Loucy (cell line): ENCODE data around the gene TUFM.

Experiments
- H2AFZ ChIP-seq: fragments of 200-600 bp; sonication (generic); 2 replicates; pipeline ENCODE4 v1.6.0; 2016; ENCODE audit warnings: antibody characterized with exemption, mild to moderate bottlenecking, low read length, moderate library complexity
- H3F3A ChIP-seq: fragments of 200-600 bp; 2 replicates; pipeline ENCODE4 v1.6.0; 2016; ENCODE audit warnings: antibody characterized with exemption, low read depth, mild to moderate bottlenecking
- H3K27me3 ChIP-seq: fragments of 200-600 bp; sonication (generic); 2 replicates; pipeline ENCODE4 v1.6.1; 2014; ENCODE audit warnings: low read length, mild to moderate bottlenecking; ENCODE audit not compliant: insufficient read depth, poor library complexity, severe bottlenecking
- H3K36me3 ChIP-seq: fragments of 200-600 bp; sonication (generic); 2 replicates; pipeline ENCODE4 v1.6.1; 2016; ENCODE audit warnings: low read length; ENCODE audit not compliant: insufficient read depth
- H3K4me1 ChIP-seq: fragments of 200-600 bp; sonication (generic); 2 replicates; pipeline ENCODE4 v1.5.1; 2014; ENCODE audit warnings: low read length, mild to moderate bottlenecking; ENCODE audit not compliant: insufficient read depth, poor library complexity, severe bottlenecking
- H3K4me2 ChIP-seq: fragments of 200-600 bp; sonication (generic); 2 replicates; pipeline ENCODE4 v1.6.0; 2014; ENCODE audit warnings: antibody characterized with exemption, low read length, low read depth, mild to moderate bottlenecking; ENCODE audit not compliant: poor library complexity, severe bottlenecking
- H3K4me3 ChIP-seq: fragments of 200-600 bp; sonication (generic); 2 replicates; pipeline ENCODE4 v1.5.1; 2014; ENCODE audit warnings: low read length, mild to moderate bottlenecking, mixed read lengths; ENCODE audit not compliant: poor library complexity, severe bottlenecking
- H3K79me2 ChIP-seq: fragments of 200-600 bp; sonication (generic); 2 replicates; pipeline ENCODE4 v1.6.1; 2014; ENCODE audit warnings: low read length; ENCODE audit not compliant: insufficient read depth
- H3K9ac ChIP-seq: fragments of 200-600 bp; sonication (generic); 2 replicates; pipeline ENCODE4 v1.6.0; 2014; ENCODE audit warnings: mild to moderate bottlenecking, low read depth, low read length, moderate library complexity; ENCODE audit not compliant: poor library complexity, severe bottlenecking
- H3K9me2 ChIP-seq: fragments of 200-600 bp; sonication (generic); replicated peaks from 2 replicates; pipeline ENCODE4 v1.6.1; 2016; ENCODE audit warnings: low read depth, low read length, mixed read lengths
- H3K9me3 ChIP-seq: fragments of 200-600 bp; sonication (generic); 2 replicates; pipeline ENCODE4 v1.6.1; 2014; ENCODE audit warnings: mild to moderate bottlenecking, antibody characterized with exemption, low read length, low read depth; ENCODE audit not compliant: insufficient read depth
- H4K20me1 ChIP-seq: fragments of 200-600 bp; sonication (generic); 2 replicates; pipeline ENCODE4 v1.6.0; 2014; ENCODE audit warnings: antibody characterized with exemption, low read length, mild to moderate bottlenecking; ENCODE audit not compliant: insufficient read depth, poor library complexity, severe bottlenecking
- CTCF ChIP-seq: fragments of 200-600 bp; sonication (generic); conservative IDR thresholded peaks from 2 replicates; pipeline ENCODE4 v1.5.1; 2014; ENCODE audit warnings: mild to moderate bottlenecking, antibody characterized with exemption, low read length
- EZH2phosphoT487 ChIP-seq: fragments of 200-600 bp; IDR thresholded peaks from 2 replicates; pipeline ENCODE4 v1.6.1; 2018; ENCODE audit warnings: antibody characterized with exemption, mild to moderate bottlenecking, moderate library complexity, borderline replicate concordance

The TUFM gene

GRCh38 chr16:28823873-28824716 lies 22.1 kb downstream of the TUFM start:
- H3K9me2 ChIP-seq = no peaks in the 10 kb centered on the region
- H3K36me3 ChIP-seq = peaks cover 46% of the 10 kb centered on the region
- H3K27me3 ChIP-seq = peaks cover 8% of the 10 kb centered on the region
- H3K79me2 ChIP-seq = peaks cover 70% of the 10 kb centered on the region
- H4K20me1 ChIP-seq = peaks cover 55% of the 10 kb centered on the region
- H3K9me3 ChIP-seq = no peaks in the 10 kb centered on the region
- 0 out of 2 replicates have a peak overlapping the region, but pooled peaks have one; percentile 43 for H2AFZ ChIP-seq
- peak overlapping the region; percentile 95 for H3K4me3 ChIP-seq
- TF ChIP-seq CTCF = no peak
- no peak for TF ChIP-seq EZH2phosphoT487
- H3K9ac ChIP-seq = peak overlapping the region; percentile 100
- no peaks in the 10 kb centered on the region for H3F3A ChIP-seq
- H3K4me1 ChIP-seq = peaks cover 22% of the 10 kb centered on the region
- peak overlapping the region; percentile 82 for H3K4me2 ChIP-seq

GRCh38 chr16:28823291-28823872 lies 22.8 kb downstream of the TUFM start:
- peaks cover 39% of the 10 kb centered on the region for H3K36me3 ChIP-seq
- H2AFZ ChIP-seq = 0 out of 2 replicates have a peak overlapping the region, but pooled peaks have one; percentile 26
- peak overlapping the region; percentile 49 for H3K4me2 ChIP-seq

More at GRCh38 chr16:28823291-28823872, 22.8 kb downstream of the TUFM start:
- H3K9ac ChIP-seq = peak overlapping the region; percentile 100
- H3K27me3 ChIP-seq = peaks cover 8% of the 10 kb centered on the region
- H3K4me3 ChIP-seq = peak overlapping the region; percentile 95
- peaks cover 22% of the 10 kb centered on the region for H3K4me1 ChIP-seq
- no peaks in the 10 kb centered on the region for H3K9me2 ChIP-seq
- TF ChIP-seq CTCF (no peak), EZH2phosphoT487 (no peak)
- H3F3A ChIP-seq = no peaks in the 10 kb centered on the region
- no peaks in the 10 kb centered on the region for H3K9me3 ChIP-seq
- peaks cover 49% of the 10 kb centered on the region for H4K20me1 ChIP-seq
- H3K79me2 ChIP-seq = peaks cover 63% of the 10 kb centered on the region
